Stomach (tissue), 19 donors: ENCODE measurements around the gene NDUFA12. TPM values are rescaled to one million over a fixed set of nuclear protein-coding genes. Genes with fewer than 3 reads are reported as not detected.

Source experiments
- DNase-seq, 2 donors: peaks; one replicate each; pipeline versions ENCODE4 v3.0.0 to v3.0.0-alpha.2; 2013 to 2019
- H3K27ac ChIP-seq, 5 donors: fragments of 200-600 bp in 4 of 5; sonication (generic) in 4 of 5; one replicate each; pipeline ENCODE4 v1.5.1; 2013 to 2019; ENCODE audit warnings: mild to moderate bottlenecking in 1 of 5, moderate library complexity in 1 of 5
- H3K27me3 ChIP-seq, 3 donors: fragments of 200-600 bp; sonication (generic); one replicate each; pipeline ENCODE4 v1.5.1; 2017 to 2019; ENCODE audit warnings: mixed run types in 1 of 3
- H3K36me3 ChIP-seq, 4 donors: fragments of 200-600 bp; sonication (generic); 1 replicate in 3 of 4; 2 replicates in 1 of 4; pipeline ENCODE4 v1.5.1; 2016 to 2019
- H3K4me1 ChIP-seq, 4 donors: fragments of 200-600 bp; sonication (generic); one replicate each; pipeline ENCODE4 v1.5.1; 2016 to 2019
- H3K4me3 ChIP-seq, 4 donors: fragments of 200-600 bp; sonication (generic) in 3 of 4; one replicate each; pipeline ENCODE4 v1.5.1; 2016 to 2019; ENCODE audit warnings: mild to moderate bottlenecking in 1 of 4
- H3K9me3 ChIP-seq, 4 donors: fragments of 200-600 bp; sonication (generic); one replicate each; pipeline ENCODE4 v1.5.1; 2016 to 2019
- CTCF ChIP-seq, 7 experiments: fragments of 450-650 bp in 4 of 7; fragments of 200-600 bp in 3 of 7; sonication (generic) in 3 of 7; IDR thresholded peaks; one replicate each; pipeline ENCODE4 v1.5.1; 2016 to 2019; ENCODE audit warnings: antibody characterized with exemption in 7 of 7, control low read depth in 2 of 7, mild to moderate bottlenecking in 1 of 7
- EP300 ChIP-seq: sonication (generic); formaldehyde crosslinking; IDR thresholded peaks from one replicate; pipeline ENCODE4 v1.6.1; 2017; ENCODE audit warnings: antibody characterized with exemption
- POLR2A ChIP-seq, 4 donors: fragments of 450-650 bp; IDR thresholded peaks; one replicate each; pipeline ENCODE4 v1.6.1; 2016; ENCODE audit warnings: antibody characterized with exemption in 4 of 4, control low read depth in 2 of 4, mild to moderate bottlenecking in 1 of 4, moderate library complexity in 1 of 4
- POLR2AphosphoS5 ChIP-seq, 3 donors: sonication (generic); formaldehyde crosslinking; IDR thresholded peaks; one replicate each; pipeline ENCODE4 v1.6.1; 2016; ENCODE audit warnings: antibody characterized with exemption in 3 of 3
- WGBS, 5 donors: extraction: QIAGEN DNeasy Blood & Tissue Kit in 3 of 5; methylation state at CpG; one replicate each; pipeline versions ENCODE4 v1.1.5 to v1.1.7; 2013 to 2018; 5-methylcytosine and 5-hydroxymethylcytosine counted together
- intact Hi-C: fragments of 100-400 bp; cut with DNase I; formaldehyde crosslinking; loops from one replicate; pipeline ENCODE4 v1.15.1; 2023; ENCODE audit warnings: low total_unique reads
- long read RNA-seq, 10 donors: transcript quantifications; one replicate each; lab custom pipeline, GENCODE V29; 2026
- polyA plus RNA-seq, 3 donors: library from polyadenylated mRNA; stranded (reverse); fragments of 200-250 nt; gene quantifications; one replicate each; pipeline ENCODE4 v1.2.3, GENCODE V29; 2013
- total RNA-seq, 5 donors: library from RNA; depleted of rRNA; stranded (reverse); fragments of >200 nt; gene quantifications; one replicate each; pipeline versions ENCODE4 v1.1.0 to v1.2.3, GENCODE V29; 2014 to 2016
- donor health status: healthy with polysubstance abuse.
- donor health status: Bipolar disorder and iron deficiency.
- donor health status: healthy.

The NDUFA12 gene
- 10 to 100 TPM; 20.4 to 82.8 (median 59.4) TPM for total RNA-seq
- polyA plus RNA-seq = 100 to 1,000 TPM; 118 to 142 (median 131) TPM
- long read RNA-seq, donor 1, transcript NDUFA12-201 (4 exons, 635 nt) = major isoform, 30 of 38 reads
- long read RNA-seq, donor 1, partial matches to known transcripts = 5 of 38 reads
- long read RNA-seq, donor 1, other reads (novel, unspliced or antisense) = 0 of 38 reads
- long read RNA-seq, donor 2, transcript NDUFA12-201 (4 exons, 635 nt) = major isoform, 42 of 44 reads
- long read RNA-seq, donor 2, partial matches to known transcripts = 0 of 44 reads
- long read RNA-seq, donor 2, other reads (novel, unspliced or antisense) = 0 of 44 reads
- long read RNA-seq, donor 3, transcript NDUFA12-201 (4 exons, 635 nt) = major isoform, 62 of 87 reads
- long read RNA-seq, donor 3, partial matches to known transcripts = 25 of 87 reads
- long read RNA-seq, donor 3, other reads (novel, unspliced or antisense) = 0 of 87 reads
- long read RNA-seq, donor 4, transcript NDUFA12-201 (4 exons, 635 nt) = major isoform, 13 of 13 reads
- long read RNA-seq, donor 4, partial matches to known transcripts = 0 of 13 reads
- long read RNA-seq, donor 4, other reads (novel, unspliced or antisense) = 0 of 13 reads
- long read RNA-seq, donor 5, transcript NDUFA12-201 (4 exons, 635 nt) = major isoform, 79 of 107 reads
- long read RNA-seq, donor 5, partial matches to known transcripts = 24 of 107 reads
- long read RNA-seq, donor 5, other reads (novel, unspliced or antisense) = 0 of 107 reads
- long read RNA-seq, donor 6, transcript NDUFA12-201 (4 exons, 635 nt) = major isoform, 160 of 186 reads
- long read RNA-seq, donor 6, partial matches to known transcripts = 23 of 186 reads
- long read RNA-seq, donor 6, other reads (novel, unspliced or antisense) = 0 of 186 reads
- long read RNA-seq, donor 7, transcript NDUFA12-201 (4 exons, 635 nt) = major isoform, 95 of 148 reads
- long read RNA-seq, donor 7, partial matches to known transcripts = 46 of 148 reads
- long read RNA-seq, donor 7, other reads (novel, unspliced or antisense) = 0 of 148 reads
- long read RNA-seq, donor 8, transcript NDUFA12-201 (4 exons, 635 nt) = major isoform, 90 of 146 reads
- long read RNA-seq, donor 8, partial matches to known transcripts = 54 of 146 reads
- long read RNA-seq, donor 8, other reads (novel, unspliced or antisense) = 0 of 146 reads
- long read RNA-seq, donor 9, transcript NDUFA12-206 (3 exons, 487 nt) = minor isoform, 6 of 135 reads
- long read RNA-seq, donor 9, transcript NDUFA12-201 (4 exons, 635 nt) = major isoform, 81 of 135 reads
- long read RNA-seq, donor 9, partial matches to known transcripts = 46 of 135 reads
- long read RNA-seq, donor 9, other reads (novel, unspliced or antisense) = 0 of 135 reads
- long read RNA-seq, donor 10, transcript NDUFA12-201 (4 exons, 635 nt) = major isoform, 33 of 44 reads
- long read RNA-seq, donor 10, partial matches to known transcripts = 10 of 44 reads
- long read RNA-seq, donor 10, other reads (novel, unspliced or antisense) = 0 of 44 reads

- Histone ChIP-seq H3K9me3 (peaks cover 5 to 16% (median 11%) of the 10 kb centered on the region in 4 donors), H3K4me3 (peak within 1 kb of the TSS; percentile 77 to 90 (median 84)), H3K4me1 (peaks cover 11 to 53% (median 32%) of the 10 kb centered on the region in 4 donors), H3K36me3 (peaks cover 3 to 20% (median 17%) of the 10 kb centered on the region in 4 donors), H3K27me3 (no peaks in the 10 kb centered on the region), H3K27ac (peak within 1 kb of the TSS; percentile 81 to 92 (median 87))
- intact Hi-C loops = no loop called here
- 0 to 1% (median 1%) methylated on average over 21 to 34 of the region's 34 CpGs for WGBS, 5 donors
- peak; percentile 96 to 99 for DNase-seq
- TF ChIP-seq CTCF (IDR thresholded peaks at IDR 0.05) (no peak), POLR2AphosphoS5 (IDR thresholded peaks at IDR 0.05) (peak; percentile 72 to 95 (median 83))
Measured at GRCh38 chr12:95003213-95003920, at the start of gene NDUFA12. TSS of gene NDUFA12 (minus strand) at chr12:95003697. CDS start at chr12:95003680, 17 bp downstream.

- no peak for TF ChIP-seq POLR2AphosphoS5 (IDR thresholded peaks at IDR 0.05)
- TF ChIP-seq POLR2A (IDR thresholded peaks at IDR 0.05) = no peak
- no peak for TF ChIP-seq EP300
- TF ChIP-seq CTCF (IDR thresholded peaks at IDR 0.05) = no peak
Measured at GRCh38 chr12:95051241-95051640, 47.7 kb upstream of the NDUFA12 start.

GRCh38 chr12:95037906-95038305, 34.4 kb upstream of the NDUFA12 start:
- H3K27me3 ChIP-seq = no peaks in the 10 kb centered on the region
- DNase-seq = no peak
- TF ChIP-seq CTCF (IDR thresholded peaks at IDR 0.05) (no peak), POLR2AphosphoS5 (IDR thresholded peaks at IDR 0.05) (no peak)
- H3K9me3 ChIP-seq = no peaks in the 10 kb centered on the region
- no peaks in the 10 kb centered on the region for H3K4me1 ChIP-seq
- no peak overlapping the region for H3K4me3 ChIP-seq
- WGBS, 5 donors = 78 to 89% (median 83%) methylated on average over 2 of the region's 2 CpGs
- H3K36me3 ChIP-seq = peaks cover 4 to 87% (median 73%) of the 10 kb centered on the region in 4 donors
- no peak overlapping the region for H3K27ac ChIP-seq
- intact Hi-C loops = no loop called here

More at GRCh38 chr12:95051241-95051640, 47.7 kb upstream of the NDUFA12 start:
- H3K27me3 ChIP-seq = no peaks in the 10 kb centered on the region
- no peak for DNase-seq
- 89 to 95% (median 91%) methylated on average over 4 of the region's 4 CpGs for WGBS, 5 donors
- H3K4me3 ChIP-seq = no peak overlapping the region
- H3K4me1 ChIP-seq = no peaks in the 10 kb centered on the region
- H3K9me3 ChIP-seq = no peaks in the 10 kb centered on the region
- H3K27ac ChIP-seq = no peak overlapping the region
- H3K36me3 ChIP-seq = peaks cover 18 to 90% (median 85%) of the 10 kb centered on the region in 4 donors
- intact Hi-C loops = no loop called here
